ENCODE results near the gene PADI3.

Gene PADI3

GRCh38 chr1:17248781-17249180, at the start of gene PADI3:
Gene PADI3 (plus strand): TSS chr1:17249098. CDS start chr1:17249138, 40 bp downstream.
- TF ChIP-seq, protein P1, sequence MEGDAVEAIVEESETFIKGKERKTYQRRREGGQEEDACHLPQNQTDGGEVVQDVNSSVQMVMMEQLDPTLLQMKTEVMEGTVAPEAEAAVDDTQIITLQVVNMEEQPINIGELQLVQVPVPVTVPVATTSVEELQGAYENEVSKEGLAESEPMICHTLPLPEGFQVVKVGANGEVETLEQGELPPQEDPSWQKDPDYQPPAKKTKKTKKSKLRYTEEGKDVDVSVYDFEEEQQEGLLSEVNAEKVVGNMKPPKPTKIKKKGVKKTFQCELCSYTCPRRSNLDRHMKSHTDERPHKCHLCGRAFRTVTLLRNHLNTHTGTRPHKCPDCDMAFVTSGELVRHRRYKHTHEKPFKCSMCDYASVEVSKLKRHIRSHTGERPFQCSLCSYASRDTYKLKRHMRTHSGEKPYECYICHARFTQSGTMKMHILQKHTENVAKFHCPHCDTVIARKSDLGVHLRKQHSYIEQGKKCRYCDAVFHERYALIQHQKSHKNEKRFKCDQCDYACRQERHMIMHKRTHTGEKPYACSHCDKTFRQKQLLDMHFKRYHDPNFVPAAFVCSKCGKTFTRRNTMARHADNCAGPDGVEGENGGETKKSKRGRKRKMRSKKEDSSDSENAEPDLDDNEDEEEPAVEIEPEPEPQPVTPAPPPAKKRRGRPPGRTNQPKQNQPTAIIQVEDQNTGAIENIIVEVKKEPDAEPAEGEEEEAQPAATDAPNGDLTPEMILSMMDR (conservative IDR thresholded peaks at IDR 0.05; ENCODE audit: low read length): no peak
- DNase-seq (ENCODE audit: low read depth): no peak
- no peak within 1 kb of the TSS for H3K4me3 ChIP-seq (ENCODE audit: low read length)

DNA sequence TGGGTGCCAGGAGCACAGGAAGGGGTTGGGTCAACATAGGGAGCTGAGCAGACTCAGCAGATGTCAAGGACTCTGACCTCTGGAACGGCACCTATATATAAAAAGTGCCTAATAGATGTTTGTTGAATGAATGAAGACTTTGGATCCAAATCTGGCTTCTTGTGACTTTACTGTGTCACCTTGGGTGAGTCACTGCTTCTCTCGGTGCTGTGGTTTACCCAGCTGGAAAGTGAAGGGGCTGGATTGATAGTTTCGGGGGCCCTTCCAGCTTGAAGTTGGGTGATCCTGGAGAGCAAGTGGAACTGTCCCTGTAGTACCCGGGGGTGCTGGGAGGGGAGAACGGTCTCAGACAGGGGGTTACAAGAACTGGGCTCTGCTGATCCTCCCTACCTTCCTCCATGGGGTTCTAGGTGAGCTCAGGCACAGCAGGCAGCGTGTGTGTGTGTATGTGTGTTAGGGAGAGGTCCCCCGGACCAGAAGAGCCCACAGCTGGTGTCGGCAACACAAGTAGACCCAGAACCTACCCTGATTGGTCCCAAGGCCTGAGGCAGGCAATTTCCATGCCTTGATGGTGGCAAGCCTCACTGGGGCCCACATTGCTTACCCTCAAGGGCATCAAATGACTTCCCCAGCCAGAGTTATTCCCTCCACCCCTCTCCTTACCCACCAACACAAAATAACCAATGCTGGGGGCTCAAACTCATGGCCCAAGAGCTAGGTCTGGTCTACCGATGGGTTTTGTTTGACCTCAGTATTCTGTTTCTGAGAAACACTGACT, 49.4 kb upstream of the PADI3 start:
- no peak for DNase-seq (ENCODE audit: low read depth)
- no peak overlapping the region for H3K4me3 ChIP-seq (ENCODE audit: low read length)
- TF ChIP-seq, protein P1 (conservative IDR thresholded peaks at IDR 0.05; ENCODE audit: low read length): no peak

- TF ChIP-seq, protein P1 (conservative IDR thresholded peaks at IDR 0.05; ENCODE audit: low read length): no peak
- H3K4me3 ChIP-seq (ENCODE audit: low read length): no peak overlapping the region
- no peak for DNase-seq (ENCODE audit: low read depth)
Measured at GRCh38 chr1:17200246-17200645, 48.7 kb upstream of the PADI3 start.

DNA sequence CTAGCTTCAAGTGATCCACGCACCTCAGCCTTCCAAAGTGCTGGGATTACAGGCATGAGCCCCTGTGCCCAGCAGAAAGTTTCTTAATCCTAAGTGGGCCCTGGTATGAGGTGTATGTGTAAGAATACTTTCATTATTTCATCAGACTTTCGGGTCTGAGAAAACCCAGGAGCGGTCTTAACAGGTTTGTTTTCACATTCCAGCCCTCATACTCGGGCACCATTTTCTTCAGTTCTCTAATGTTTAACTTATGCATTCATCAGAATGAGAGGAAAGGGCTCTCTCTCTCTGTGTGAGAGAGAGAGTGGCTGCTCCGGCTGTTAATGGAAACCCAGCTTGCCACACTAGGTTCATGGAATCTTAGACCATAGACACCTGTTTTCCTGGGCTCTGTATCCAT, 48.1 kb upstream of the PADI3 start:
- no peak overlapping the region for H3K4me3 ChIP-seq (ENCODE audit: low read length)
- DNase-seq (ENCODE audit: low read depth): no peak
- TF ChIP-seq, protein P1 (conservative IDR thresholded peaks at IDR 0.05; ENCODE audit: low read length): no peak

GRCh38 chr1:17201201-17202021, 47.5 kb upstream of the PADI3 start:
- TF ChIP-seq, protein P1 (conservative IDR thresholded peaks at IDR 0.05; ENCODE audit: low read length): no peak
- no peak overlapping the region for H3K4me3 ChIP-seq (ENCODE audit: low read length)
- no peak for DNase-seq (ENCODE audit: low read depth)

DNA sequence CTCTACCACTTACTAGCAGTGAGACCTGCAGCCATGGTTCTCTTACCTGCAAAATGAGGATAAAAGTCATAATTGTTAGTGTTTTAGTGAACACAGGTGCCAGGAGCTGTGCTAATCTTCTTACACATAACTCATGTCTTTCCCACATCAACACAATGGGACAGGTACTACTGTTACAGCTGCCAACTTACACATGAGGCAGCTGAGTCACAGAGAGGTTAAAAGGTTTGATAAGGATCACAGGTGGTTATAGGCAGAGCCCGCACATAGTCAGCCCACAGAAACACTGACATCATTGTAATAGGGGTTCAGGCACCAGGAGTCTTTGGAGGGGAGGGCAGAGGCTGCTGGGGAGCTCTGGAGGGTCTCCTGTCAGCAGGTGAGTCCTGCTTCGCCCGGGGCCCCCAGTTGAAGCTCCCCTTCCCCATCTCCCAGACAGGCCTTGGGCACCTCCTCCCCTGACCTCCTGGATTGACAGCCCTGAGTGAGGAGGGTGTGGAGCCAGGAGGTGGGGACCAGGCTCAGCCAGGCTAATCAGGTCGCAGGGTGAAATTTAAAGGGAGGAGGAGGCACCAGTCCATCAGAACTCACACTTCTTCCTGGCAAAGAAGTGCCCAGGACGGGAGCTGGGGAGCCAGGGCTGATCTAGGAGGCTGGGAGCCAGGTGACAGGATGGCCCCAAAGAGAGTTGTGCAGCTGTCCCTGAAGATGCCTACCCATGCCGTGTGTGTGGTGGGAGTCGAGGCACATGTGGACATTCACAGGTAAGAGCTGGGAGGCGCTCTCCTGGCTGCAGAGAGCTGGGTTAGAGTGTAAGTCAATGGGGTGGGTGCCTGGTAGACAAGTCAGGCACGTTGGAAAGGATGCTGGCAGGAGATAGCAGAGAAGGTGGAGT, 44.1 kb upstream of the PADI3 start, which contains the start of gene PADI1:
TSS of gene PADI1 (plus strand) at position 583 of the 895 bp plus-strand sequence. CDS start at position 673, 90 bp downstream.
- TF ChIP-seq, protein P1 (conservative IDR thresholded peaks at IDR 0.05; ENCODE audit: low read length): no peak
- DNase-seq (ENCODE audit: low read depth): no peak

More for the DNA sequence above, 44.1 kb upstream of the PADI3 start, which contains the start of gene PADI1:
- no peak within 1 kb of the TSS for H3K4me3 ChIP-seq (ENCODE audit: low read length)
